Measurements from ENCODE around the gene ZGLP1.

Gene ZGLP1

GRCh38 chr19:10270180-10270615, 39.4 kb downstream of the ZGLP1 start:
- peak overlapping the region; percentile 36; the same call in 1 of the 2 replicates for H3K9ac ChIP-seq (ENCODE audit: low read length)
- no peaks in the 10 kb centered on the region for H3K9me2 ChIP-seq (replicated peaks; ENCODE audit: insufficient read depth, low read length)
- no peaks in the 10 kb centered on the region for H3K9me3 ChIP-seq (replicated peaks; ENCODE audit: insufficient read depth, low read length)
- H3F3A ChIP-seq (ENCODE audit: insufficient read depth, low read length) = no peaks in the 10 kb centered on the region
- peak overlapping the region; percentile 57 for H3K4me3 ChIP-seq (ENCODE audit: low read length)
- H3K27me3 ChIP-seq (replicated peaks; ENCODE audit: insufficient read depth, low read length) = no peaks in the 10 kb centered on the region
- H3K79me2 ChIP-seq (ENCODE audit: low read length) = peaks cover 8% of the 10 kb centered on the region; the same call in 1 of the 2 replicates
- 0 out of 2 replicates have a peak, but pooled peaks cover 13% of the 10 kb centered on the region for H3K4me1 ChIP-seq (ENCODE audit: low read length)
- H4K20me1 ChIP-seq (ENCODE audit: insufficient read depth, low read length) = no peaks in the 10 kb centered on the region
- TF ChIP-seq CTCF (IDR thresholded peaks at IDR 0.05; ENCODE audit: low read length) (no peak), EZH2phosphoT487 (IDR thresholded peaks at IDR 0.05; ENCODE audit: low read length) (no peak)
- peak overlapping the region; percentile 81 for H2AFZ ChIP-seq (ENCODE audit: low read length)
- H3K36me3 ChIP-seq (replicated peaks; ENCODE audit: insufficient read depth, low read length) = no peaks in the 10 kb centered on the region
- DNase-seq = peak; percentile 41
- peak overlapping the region; percentile 46; the same call in 1 of the 2 replicates for H3K27ac ChIP-seq (ENCODE audit: low read length)
- H3K4me2 ChIP-seq (ENCODE audit: low read depth, low read length) = peak overlapping the region; percentile 98

- Histone ChIP-seq H3K27me3 (replicated peaks; ENCODE audit: insufficient read depth, low read length) (no peaks in the 10 kb centered on the region), H2AFZ (ENCODE audit: low read length) (peak overlapping the region; percentile 81), H3K9ac (ENCODE audit: low read length) (peak overlapping the region; percentile 36; the same call in 1 of the 2 replicates), H4K20me1 (ENCODE audit: insufficient read depth, low read length) (no peaks in the 10 kb centered on the region), H3K4me1 (ENCODE audit: low read length) (0 out of 2 replicates have a peak, but pooled peaks cover 13% of the 10 kb centered on the region), H3K79me2 (ENCODE audit: low read length) (peaks cover 8% of the 10 kb centered on the region; the same call in 1 of the 2 replicates), H3K4me3 (ENCODE audit: low read length) (peak overlapping the region; percentile 57), H3K9me3 (replicated peaks; ENCODE audit: insufficient read depth, low read length) (no peaks in the 10 kb centered on the region), H3K36me3 (replicated peaks; ENCODE audit: insufficient read depth, low read length) (no peaks in the 10 kb centered on the region), H3K27ac (ENCODE audit: low read length) (peak overlapping the region; percentile 46; the same call in 1 of the 2 replicates), H3F3A (ENCODE audit: insufficient read depth, low read length) (no peaks in the 10 kb centered on the region), H3K4me2 (ENCODE audit: low read depth, low read length) (peak overlapping the region; percentile 98), H3K9me2 (replicated peaks; ENCODE audit: insufficient read depth, low read length) (no peaks in the 10 kb centered on the region)
- DNase-seq = peak; percentile 74
- TF ChIP-seq EZH2 (optimal IDR thresholded peaks at IDR 0.05; ENCODE audit: low read depth, low read length) = no peak
- TF ChIP-seq EZH2phosphoT487 (IDR thresholded peaks at IDR 0.05; ENCODE audit: low read length) = no peak
- TF ChIP-seq CTCF (IDR thresholded peaks at IDR 0.05; ENCODE audit: low read length) = peak; percentile 90
Observed at GRCh38 chr19:10269333-10270179, 40.1 kb downstream of the ZGLP1 start.

- 0 out of 2 replicates have a peak, but pooled peaks cover 13% of the 10 kb centered on the region for H3K4me1 ChIP-seq (ENCODE audit: low read length)
- DNase-seq = no peak
- no peaks in the 10 kb centered on the region for H4K20me1 ChIP-seq (ENCODE audit: insufficient read depth, low read length)
- H3K27me3 ChIP-seq (replicated peaks; ENCODE audit: insufficient read depth, low read length) = no peaks in the 10 kb centered on the region
- no peak overlapping the region for H3K4me3 ChIP-seq (ENCODE audit: low read length)
- H3F3A ChIP-seq (ENCODE audit: insufficient read depth, low read length) = no peaks in the 10 kb centered on the region
- H3K9ac ChIP-seq (ENCODE audit: low read length) = no peak overlapping the region
- H3K9me3 ChIP-seq (replicated peaks; ENCODE audit: insufficient read depth, low read length) = no peaks in the 10 kb centered on the region
- no peak overlapping the region for H3K4me2 ChIP-seq (ENCODE audit: low read depth, low read length)
- no peak overlapping the region for H2AFZ ChIP-seq (ENCODE audit: low read length)
- H3K36me3 ChIP-seq (replicated peaks; ENCODE audit: insufficient read depth, low read length) = no peaks in the 10 kb centered on the region
- H3K27ac ChIP-seq (ENCODE audit: low read length) = no peak overlapping the region
- peaks cover 8% of the 10 kb centered on the region; the same call in 1 of the 2 replicates for H3K79me2 ChIP-seq (ENCODE audit: low read length)
- no peaks in the 10 kb centered on the region for H3K9me2 ChIP-seq (replicated peaks; ENCODE audit: insufficient read depth, low read length)
- TF ChIP-seq EZH2 (optimal IDR thresholded peaks at IDR 0.05; ENCODE audit: low read depth, low read length) (no peak), CTCF (IDR thresholded peaks at IDR 0.05; ENCODE audit: low read length) (no peak), EZH2phosphoT487 (IDR thresholded peaks at IDR 0.05; ENCODE audit: low read length) (no peak)
Observed at GRCh38 chr19:10268071-10268470, 41.5 kb downstream of the ZGLP1 start.
